GM18858 (cell line): ENCODE data around the gene HSPH1.

Source experiments
- ATAC-seq: cut with Tn5 transposase; IDR thresholded peaks from one replicate; pipeline ENCODE4 v1.9.1; 2021; ENCODE audit not compliant: unreplicated experiment

Gene HSPH1

GRCh38 chr13:31161557-31162150 is at the start of gene HSPH1:
HSPH1 (minus strand) TSS chr13:31161904; CDS start chr13:31161582, 322 bp downstream.
- peak; percentile 75 for ATAC-seq

- ATAC-seq = no peak
Observed at GRCh38 chr13:31209841-31210210, 48.1 kb upstream of the HSPH1 start.

- ATAC-seq = no peak
Observed at GRCh38 chr13:31209172-31209840, 47.6 kb upstream of the HSPH1 start.

- no peak for ATAC-seq
Observed at GRCh38 chr13:31208559-31209122, 46.9 kb upstream of the HSPH1 start.

- no peak for ATAC-seq
Observed at GRCh38 chr13:31207661-31208552, 46.2 kb upstream of the HSPH1 start.

- no peak for ATAC-seq
Observed at GRCh38 chr13:31204592-31204991, 42.9 kb upstream of the HSPH1 start.

- no peak for ATAC-seq
Observed at GRCh38 chr13:31201341-31202031, 39.8 kb upstream of the HSPH1 start.

GRCh38 chr13:31200637-31200971 is 38.9 kb upstream of the HSPH1 start:
- ATAC-seq = peak; percentile 17

- ATAC-seq = peak; percentile 79
Observed at GRCh38 chr13:31199849-31200636, 38.3 kb upstream of the HSPH1 start, which contains the start of gene B3GLCT. B3GLCT (plus strand) TSS chr13:31199975; CDS start chr13:31200085, 110 bp downstream.

GRCh38 chr13:31199527-31199848 is 37.8 kb upstream of the HSPH1 start:
- no peak for ATAC-seq

GRCh38 chr13:31198519-31198918 is 36.8 kb upstream of the HSPH1 start:
- ATAC-seq = no peak

GRCh38 chr13:31196992-31197391 is 35.3 kb upstream of the HSPH1 start:
- no peak for ATAC-seq

GRCh38 chr13:31195616-31196015 is 33.9 kb upstream of the HSPH1 start:
- ATAC-seq = no peak

GRCh38 chr13:31192306-31192705 is 30.6 kb upstream of the HSPH1 start:
- no peak for ATAC-seq

- no peak for ATAC-seq
Observed at GRCh38 chr13:31191748-31192147, 30.0 kb upstream of the HSPH1 start.

- no peak for ATAC-seq
Observed at GRCh38 chr13:31184981-31185645, 23.4 kb upstream of the HSPH1 start.

- no peak for ATAC-seq
Observed at GRCh38 chr13:31184451-31184850, 22.7 kb upstream of the HSPH1 start.

GRCh38 chr13:31182987-31183386 is 21.3 kb upstream of the HSPH1 start:
- no peak for ATAC-seq

- ATAC-seq = no peak
Observed at GRCh38 chr13:31179754-31180153, 18.1 kb upstream of the HSPH1 start.

GRCh38 chr13:31179241-31179640 is 17.5 kb upstream of the HSPH1 start:
- no peak for ATAC-seq
